Activated T-cell treated with anti-CD3 and anti-CD28 coated beads, Interleukin-2, amount 50 U/mL, for 48 hours (primary cell): ENCODE measurements around the gene GEMIN5.
"Not testable (repeated sequence)": the region's sequence is repeated elsewhere in the genome, so short reads cannot be mapped to it uniquely, and the experiment has no call there.

ENCODE experiments used
- DNase-seq, 2 experiments: peaks; one replicate each; pipeline ENCODE4 v3.0.0-alpha.2; 2020

GEMIN5 gene, protein sequence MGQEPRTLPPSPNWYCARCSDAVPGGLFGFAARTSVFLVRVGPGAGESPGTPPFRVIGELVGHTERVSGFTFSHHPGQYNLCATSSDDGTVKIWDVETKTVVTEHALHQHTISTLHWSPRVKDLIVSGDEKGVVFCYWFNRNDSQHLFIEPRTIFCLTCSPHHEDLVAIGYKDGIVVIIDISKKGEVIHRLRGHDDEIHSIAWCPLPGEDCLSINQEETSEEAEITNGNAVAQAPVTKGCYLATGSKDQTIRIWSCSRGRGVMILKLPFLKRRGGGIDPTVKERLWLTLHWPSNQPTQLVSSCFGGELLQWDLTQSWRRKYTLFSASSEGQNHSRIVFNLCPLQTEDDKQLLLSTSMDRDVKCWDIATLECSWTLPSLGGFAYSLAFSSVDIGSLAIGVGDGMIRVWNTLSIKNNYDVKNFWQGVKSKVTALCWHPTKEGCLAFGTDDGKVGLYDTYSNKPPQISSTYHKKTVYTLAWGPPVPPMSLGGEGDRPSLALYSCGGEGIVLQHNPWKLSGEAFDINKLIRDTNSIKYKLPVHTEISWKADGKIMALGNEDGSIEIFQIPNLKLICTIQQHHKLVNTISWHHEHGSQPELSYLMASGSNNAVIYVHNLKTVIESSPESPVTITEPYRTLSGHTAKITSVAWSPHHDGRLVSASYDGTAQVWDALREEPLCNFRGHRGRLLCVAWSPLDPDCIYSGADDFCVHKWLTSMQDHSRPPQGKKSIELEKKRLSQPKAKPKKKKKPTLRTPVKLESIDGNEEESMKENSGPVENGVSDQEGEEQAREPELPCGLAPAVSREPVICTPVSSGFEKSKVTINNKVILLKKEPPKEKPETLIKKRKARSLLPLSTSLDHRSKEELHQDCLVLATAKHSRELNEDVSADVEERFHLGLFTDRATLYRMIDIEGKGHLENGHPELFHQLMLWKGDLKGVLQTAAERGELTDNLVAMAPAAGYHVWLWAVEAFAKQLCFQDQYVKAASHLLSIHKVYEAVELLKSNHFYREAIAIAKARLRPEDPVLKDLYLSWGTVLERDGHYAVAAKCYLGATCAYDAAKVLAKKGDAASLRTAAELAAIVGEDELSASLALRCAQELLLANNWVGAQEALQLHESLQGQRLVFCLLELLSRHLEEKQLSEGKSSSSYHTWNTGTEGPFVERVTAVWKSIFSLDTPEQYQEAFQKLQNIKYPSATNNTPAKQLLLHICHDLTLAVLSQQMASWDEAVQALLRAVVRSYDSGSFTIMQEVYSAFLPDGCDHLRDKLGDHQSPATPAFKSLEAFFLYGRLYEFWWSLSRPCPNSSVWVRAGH (N-terminal part only)

DNA sequence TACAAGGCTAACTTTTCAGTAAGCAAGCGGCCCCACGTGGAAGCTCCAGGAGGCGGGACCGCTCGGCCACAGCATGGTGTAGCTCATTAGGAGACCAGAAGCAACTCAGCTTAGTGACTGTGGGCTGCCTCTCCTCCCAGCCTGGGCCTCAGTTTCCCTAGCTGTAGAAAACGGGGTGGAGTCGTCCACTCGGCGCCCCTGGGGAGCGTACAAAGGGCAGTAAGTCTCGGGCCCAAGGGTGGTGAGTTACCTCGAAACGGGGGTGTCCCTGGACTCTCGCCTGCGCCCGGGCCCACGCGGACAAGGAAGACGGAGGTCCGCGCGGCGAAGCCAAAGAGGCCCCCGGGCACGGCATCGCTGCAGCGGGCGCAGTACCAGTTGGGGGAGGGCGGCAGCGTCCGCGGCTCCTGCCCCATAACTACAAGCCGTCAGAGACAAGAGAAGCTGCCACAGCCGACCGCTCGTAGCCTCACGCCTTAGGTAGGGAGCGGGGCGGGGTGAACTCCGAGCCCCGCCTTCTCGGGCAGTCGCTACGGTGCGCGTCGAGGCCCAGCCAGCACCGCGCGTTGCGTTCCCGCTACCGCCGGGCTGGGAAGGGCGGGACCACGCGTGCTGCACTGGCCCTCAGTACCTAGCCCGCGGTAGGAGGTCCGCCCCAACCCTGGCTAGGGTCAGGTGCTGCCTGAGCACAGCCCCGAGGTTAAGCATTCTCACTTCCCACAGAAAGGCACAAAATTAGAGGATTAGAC lies at the start of gene GEMIN5:
TSS of gene GEMIN5 (minus strand) at position 494 of the 749 bp plus-strand sequence. CDS start at position 416, 78 bp downstream.
- DNase-seq = peak; percentile 87 to 91

DNA sequence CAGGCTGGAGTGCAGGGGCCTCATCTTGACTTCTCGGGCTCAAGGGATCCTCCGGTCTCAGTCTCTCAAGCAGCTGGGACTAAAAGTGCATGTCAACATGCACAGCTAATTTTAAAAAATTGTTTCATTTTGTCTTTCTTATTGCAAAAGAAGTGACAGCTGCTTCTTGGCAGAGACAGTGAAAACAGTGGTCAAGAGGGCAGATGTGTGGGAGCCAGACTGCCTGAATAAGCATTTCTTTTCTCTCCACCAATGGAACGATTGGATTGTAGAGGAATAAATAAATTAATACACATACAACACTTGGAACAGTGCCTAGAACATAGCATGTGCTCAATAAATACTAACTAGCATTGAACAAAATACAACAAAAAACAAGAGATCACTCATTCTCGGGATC lies 48.1 kb upstream of the GEMIN5 start:
- no peak for DNase-seq

- no peak for DNase-seq
Measured at GRCh38 chr5:154984946-154985516, 47.0 kb upstream of the GEMIN5 start.

DNA sequence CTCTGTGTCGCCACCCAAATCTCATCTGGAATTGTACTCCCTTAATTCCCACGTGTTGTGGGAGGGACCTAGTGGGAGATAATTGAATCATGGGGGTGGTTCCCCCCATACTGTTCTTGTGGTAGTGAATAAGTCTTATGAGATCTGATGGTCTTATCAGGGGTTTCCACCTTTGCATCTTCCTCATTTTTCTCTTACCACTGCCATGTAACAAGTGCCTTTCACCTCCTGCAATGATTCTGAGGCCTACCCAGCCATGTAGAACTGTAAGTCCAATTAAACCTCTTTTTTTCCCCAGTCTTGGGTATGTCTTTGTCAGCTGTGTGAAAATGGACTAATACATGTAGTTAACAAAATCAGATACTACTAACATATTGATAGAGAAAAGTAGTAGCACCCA lies 40.3 kb upstream of the GEMIN5 start:
- not testable (repeated sequence) for DNase-seq

DNA sequence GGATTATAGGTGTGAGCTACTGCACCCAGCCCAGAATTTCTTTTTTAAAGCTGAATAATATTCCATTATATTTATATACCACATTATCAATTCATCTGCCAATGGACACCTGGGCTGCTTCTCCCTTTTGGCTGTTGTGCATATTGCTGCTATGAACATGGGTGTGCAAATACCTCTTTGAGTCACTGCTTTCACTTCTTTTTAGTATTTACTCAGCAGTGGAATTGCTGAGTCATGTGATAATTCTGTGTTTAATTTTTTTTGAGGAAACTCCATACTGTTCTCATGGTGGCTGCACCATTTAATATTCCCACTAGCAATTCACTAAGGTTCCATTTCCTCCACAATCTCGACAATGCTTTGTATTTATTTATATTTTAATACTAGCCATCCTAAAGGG lies 39.4 kb upstream of the GEMIN5 start:
- DNase-seq = no peak

- not testable (repeated sequence) for DNase-seq
Measured at GRCh38 chr5:154976082-154976481, 38.1 kb upstream of the GEMIN5 start.

- no peak for DNase-seq
Measured at GRCh38 chr5:154972476-154973080, 34.6 kb upstream of the GEMIN5 start.

DNA sequence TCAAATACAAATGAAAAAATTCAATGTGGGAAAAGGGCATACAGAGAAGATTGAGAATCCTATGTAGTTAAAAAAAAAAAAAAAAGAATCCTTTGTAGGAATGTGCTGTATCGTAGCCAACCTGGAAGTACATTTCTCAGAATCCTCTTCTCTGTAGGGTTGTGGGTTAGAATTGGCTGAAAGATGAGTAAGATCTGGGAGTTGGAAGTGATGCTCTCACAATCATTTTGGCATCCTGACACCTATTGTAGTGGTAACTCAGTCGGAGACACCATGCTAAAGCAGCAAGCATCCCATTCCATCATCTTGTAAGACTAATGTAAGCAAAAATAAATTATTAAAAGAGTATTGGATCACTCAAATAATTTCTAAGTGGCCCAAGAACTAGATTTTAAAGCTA lies 33.5 kb upstream of the GEMIN5 start:
- no peak for DNase-seq

DNA sequence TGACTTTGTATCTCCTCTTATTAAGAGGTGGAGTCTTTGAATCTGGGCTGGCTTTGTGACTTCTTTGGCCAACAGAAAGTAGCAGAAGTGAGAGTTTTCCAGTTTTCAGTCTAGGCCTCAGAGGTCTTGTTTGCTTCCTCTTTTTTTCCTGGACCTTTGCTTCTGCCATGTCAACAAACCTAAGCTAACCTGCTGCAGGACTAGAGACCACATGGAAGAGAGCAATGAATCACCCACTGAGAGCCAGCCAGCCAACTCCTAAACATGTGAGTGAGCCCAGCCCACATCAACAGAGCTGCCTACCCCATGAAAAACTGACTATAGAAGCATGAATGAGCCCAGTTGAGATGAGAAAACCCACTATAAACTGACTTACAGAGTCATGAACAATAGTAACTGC lies 32.7 kb upstream of the GEMIN5 start:
- DNase-seq = no peak

GRCh38 chr5:154968953-154969352 lies 30.9 kb upstream of the GEMIN5 start:
- DNase-seq = no peak

DNA sequence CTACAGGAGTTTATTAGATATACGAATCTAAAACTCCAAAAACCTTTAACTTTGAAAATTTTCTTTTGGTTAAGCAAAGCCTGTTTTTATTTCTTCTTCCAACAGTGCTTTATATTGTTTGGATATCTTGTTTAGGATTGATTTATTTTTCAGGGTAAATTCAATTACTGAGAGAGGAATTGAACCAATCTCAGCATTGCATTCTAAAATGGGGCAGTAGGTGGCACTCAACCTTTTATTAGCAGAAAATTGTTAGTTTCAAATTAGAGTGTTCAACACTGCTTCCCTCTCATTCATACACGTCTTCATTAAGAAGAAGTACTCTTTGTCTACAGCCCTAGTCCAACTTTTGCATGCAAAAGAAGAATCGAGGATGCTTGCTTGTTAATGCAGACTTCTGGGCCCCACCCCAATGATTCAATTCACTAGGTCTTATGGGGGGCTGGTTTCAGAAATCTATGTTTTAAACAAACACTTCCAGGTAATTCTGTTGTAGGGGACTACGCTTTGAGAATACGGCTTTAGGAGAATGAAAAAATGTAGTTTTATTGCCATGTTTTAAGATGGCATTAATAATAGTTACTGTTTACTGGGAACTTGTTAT lies 29.5 kb upstream of the GEMIN5 start:
- DNase-seq = no peak

DNA sequence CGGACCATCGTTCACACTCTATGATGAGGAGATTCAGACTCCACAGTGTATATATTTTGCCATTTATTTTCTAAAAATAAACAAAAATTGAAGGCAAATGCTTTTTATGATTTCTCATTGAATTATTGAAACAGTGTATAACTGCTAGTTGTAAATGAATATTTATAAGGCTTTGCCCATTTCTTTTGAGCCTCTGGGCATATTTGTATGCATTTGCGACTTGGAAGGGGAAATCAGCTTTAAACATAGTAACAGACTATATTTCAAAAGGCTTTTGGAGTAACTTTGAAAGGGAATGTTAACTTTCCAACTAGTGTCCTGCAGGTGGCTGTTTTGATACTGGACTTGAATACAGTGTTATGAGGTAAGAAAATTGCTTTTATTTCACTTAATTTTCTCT lies 28.9 kb upstream of the GEMIN5 start:
- no peak for DNase-seq

- no peak for DNase-seq
Measured at GRCh38 chr5:154966081-154966841, 28.2 kb upstream of the GEMIN5 start.

- DNase-seq = no peak
Measured at GRCh38 chr5:154962494-154962893, 24.5 kb upstream of the GEMIN5 start.

GRCh38 chr5:154956712-154957111 lies 18.7 kb upstream of the GEMIN5 start:
- DNase-seq = no peak

DNA sequence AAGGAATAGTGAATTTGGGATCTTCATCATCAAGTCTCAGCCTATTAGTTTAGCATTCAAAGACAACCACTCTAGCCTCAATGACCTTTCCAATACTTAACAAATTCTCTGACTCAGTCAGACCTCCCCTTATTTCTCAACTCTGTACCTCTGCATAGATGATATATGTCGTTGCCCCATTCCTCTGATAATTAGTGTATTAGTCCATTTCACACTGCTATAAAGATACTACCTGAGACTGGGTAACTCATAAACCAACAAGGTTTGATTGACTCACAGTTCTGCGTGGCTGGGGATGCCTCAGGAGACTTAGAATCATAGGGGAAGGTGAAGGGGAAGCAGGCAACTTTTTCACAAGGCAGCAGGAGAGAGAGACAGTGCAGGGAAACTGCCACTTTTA lies 11.8 kb upstream of the GEMIN5 start:
- no peak for DNase-seq

DNA sequence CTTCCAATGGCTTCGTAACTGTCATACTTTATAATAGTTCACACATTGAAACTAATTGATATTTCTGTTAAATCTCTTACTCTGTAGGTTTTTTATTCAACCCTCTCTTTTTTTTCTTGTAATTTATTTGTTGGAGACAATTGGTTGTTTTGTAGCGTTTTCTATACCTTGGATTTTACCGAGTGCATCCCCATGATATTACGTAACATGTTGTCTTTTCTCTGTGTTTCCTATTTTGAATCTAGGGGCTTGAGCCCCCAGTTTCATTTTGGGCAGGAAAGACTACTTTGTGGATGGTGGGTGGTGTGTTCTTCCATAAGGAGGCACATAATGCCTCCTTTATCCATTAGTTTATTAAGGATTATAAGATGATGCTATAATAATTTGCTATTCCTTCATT lies 10.3 kb upstream of the GEMIN5 start:
- DNase-seq = no peak

DNA sequence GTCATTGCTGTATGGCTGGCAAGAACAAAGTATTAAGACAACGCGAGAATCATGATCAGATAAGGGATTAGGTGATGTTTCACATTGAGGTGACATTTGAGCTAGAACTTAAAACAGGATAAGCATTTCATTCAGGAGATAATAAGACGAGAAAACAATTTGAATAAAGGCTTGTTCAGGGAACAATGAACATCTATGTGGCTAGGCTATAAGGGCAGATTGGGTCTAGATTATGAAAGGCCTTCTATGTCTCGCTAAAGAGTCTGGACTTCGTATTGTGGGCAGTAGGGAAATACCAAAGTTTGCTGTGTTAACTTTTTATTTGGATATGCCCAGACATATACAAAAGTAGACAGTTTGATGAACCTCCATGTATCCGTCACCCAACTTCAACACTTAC lies 9.8 kb upstream of the GEMIN5 start:
- DNase-seq = no peak

DNA sequence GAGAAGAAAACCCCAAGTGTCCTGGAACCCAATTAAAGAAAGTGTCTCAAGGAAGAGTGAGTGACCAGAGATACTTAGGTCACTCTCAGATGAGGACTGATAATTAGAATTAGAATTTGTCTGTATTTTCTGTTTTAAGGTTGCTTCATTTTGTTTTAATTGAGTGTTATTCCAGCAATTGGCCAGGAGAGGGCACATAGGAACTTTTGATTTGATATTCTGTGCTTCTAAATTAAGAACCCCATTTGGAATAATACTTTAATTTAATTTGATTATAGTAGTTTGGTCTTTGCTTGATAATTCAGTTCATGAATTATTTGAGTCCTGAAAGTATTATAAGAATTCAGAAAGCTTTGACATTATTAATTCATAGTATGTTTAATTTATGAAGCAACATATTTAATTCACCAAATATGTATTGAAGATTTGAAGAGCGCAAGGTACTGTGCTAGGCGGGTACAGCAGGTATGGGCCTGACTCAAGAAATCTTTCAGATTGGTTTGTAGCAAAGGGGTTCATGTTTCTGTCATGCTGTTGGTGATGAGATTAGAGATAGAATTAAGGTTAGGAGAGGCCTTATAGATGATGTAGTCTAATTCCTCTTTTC lies 7.8 kb upstream of the GEMIN5 start:
- DNase-seq = no peak

- no peak for DNase-seq
Measured at GRCh38 chr5:154944716-154945115, 6.7 kb upstream of the GEMIN5 start.
